ENCODE measurements around the gene IBSP. TPM values are rescaled to one million over a fixed set of nuclear protein-coding genes. Genes with fewer than 3 reads are reported as not detected.

Gene IBSP
- total RNA-seq, 2 experiments from 2014 or later = 0.09 TPM; not detected in 1

- POLR2A ChIA-PET = no interaction called here
These were observed 39.7 kb downstream of the IBSP start for GRCh38 chr4:87838890-87839591.

GRCh38 chr4:87839592-87839946 is 40.2 kb downstream of the IBSP start:
- no peak overlapping the region for H3K4me3 ChIP-seq (ENCODE audit: low read depth, low read length, poor library complexity, severe bottlenecking)
- no peak overlapping the region for H3K27ac ChIP-seq (ENCODE audit: low read depth, low read length, poor library complexity, severe bottlenecking)
- H2AFZ ChIP-seq (ENCODE audit: low read length) = no peak overlapping the region
- ChIA-PET POLR2A (no interaction called here), CTCF (ENCODE audit: unreplicated experiment) (no interaction called here)
- no peak for DNase-seq (ENCODE audit: low spot score)
- H3K4me1 ChIP-seq (ENCODE audit: insufficient read depth, low read length, poor library complexity, severe bottlenecking) = no peaks in the 10 kb centered on the region
- no peaks in the 10 kb centered on the region for H3K9me3 ChIP-seq (ENCODE audit: low read length)
- BruUV-seq (replicated peaks) = no TSS peak
- intact Hi-C loops (cut with micrococcal nuclease; ENCODE audit: unreplicated experiment) = loop anchor here (5.0 kb wide), 1 partner anchor 162 kb away; no protein-coding TSS in a partner anchor
- TF ChIP-seq CTCF (conservative IDR thresholded peaks at IDR 0.05; ENCODE audit: low read length) (peak; percentile 20; the same call in 1 of the 2 replicates), EZH2phosphoT487 (IDR thresholded peaks at IDR 0.05; ENCODE audit: borderline replicate concordance, low read depth, low read length) (no peak)
- H3K36me3 ChIP-seq (ENCODE audit: insufficient read depth, low read length) = no peaks in the 10 kb centered on the region
- H4K20me1 ChIP-seq (ENCODE audit: insufficient read depth, low read length) = no peaks in the 10 kb centered on the region
- no peak overlapping the region for H3K4me2 ChIP-seq (ENCODE audit: low read length)
- no peaks in the 10 kb centered on the region for H3K9me2 ChIP-seq (ENCODE audit: insufficient read depth, low read length)
- H3K79me2 ChIP-seq (ENCODE audit: insufficient read depth, low read depth, low read length) = no peaks in the 10 kb centered on the region

More at GRCh38 chr4:87838890-87839591, 39.7 kb downstream of the IBSP start:
- TF ChIP-seq CTCF (conservative IDR thresholded peaks at IDR 0.05; ENCODE audit: low read length) (peak; percentile 83), EZH2phosphoT487 (IDR thresholded peaks at IDR 0.05; ENCODE audit: borderline replicate concordance, low read depth, low read length) (no peak)
- Histone ChIP-seq H3K4me2 (ENCODE audit: low read length) (no peak overlapping the region), H3K4me1 (ENCODE audit: insufficient read depth, low read length, poor library complexity, severe bottlenecking) (no peaks in the 10 kb centered on the region), H3K79me2 (ENCODE audit: insufficient read depth, low read depth, low read length) (no peaks in the 10 kb centered on the region), H2AFZ (ENCODE audit: low read length) (no peak overlapping the region), H3K9me3 (ENCODE audit: low read length) (no peaks in the 10 kb centered on the region), H3K9me2 (ENCODE audit: insufficient read depth, low read length) (no peaks in the 10 kb centered on the region), H3K36me3 (ENCODE audit: insufficient read depth, low read length) (no peaks in the 10 kb centered on the region), H3K27ac (ENCODE audit: low read depth, low read length, poor library complexity, severe bottlenecking) (no peak overlapping the region), H4K20me1 (ENCODE audit: insufficient read depth, low read length) (no peaks in the 10 kb centered on the region), H3K4me3 (ENCODE audit: low read depth, low read length, poor library complexity, severe bottlenecking) (no peak overlapping the region)
- CTCF ChIA-PET (ENCODE audit: unreplicated experiment) = no interaction called here
- no TSS peak for BruUV-seq (replicated peaks)
- peak; percentile 24 for DNase-seq (ENCODE audit: low spot score)
- intact Hi-C loops (cut with micrococcal nuclease; ENCODE audit: unreplicated experiment) = loop anchor here (5.0 kb wide), 1 partner anchor 162 kb away; no protein-coding TSS in a partner anchor

DNA sequence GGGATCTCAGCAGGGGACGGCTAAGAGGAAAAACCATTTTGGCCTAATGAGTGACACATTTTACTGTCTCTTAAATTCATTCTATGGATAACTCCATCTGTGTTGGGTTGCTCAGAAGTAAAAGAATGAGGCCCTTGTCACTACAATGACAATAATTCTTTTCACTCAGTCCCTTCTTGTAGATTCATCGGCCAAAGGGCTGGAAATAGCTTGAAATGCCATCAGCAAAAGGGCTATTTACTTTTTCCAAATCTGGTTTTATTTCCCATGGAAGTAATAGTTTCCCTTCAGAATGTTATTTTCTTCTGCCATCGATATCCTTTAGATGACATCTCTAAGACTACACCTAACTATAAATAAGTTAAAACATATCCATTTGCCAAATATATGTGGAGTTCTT is 40.8 kb downstream of the IBSP start:
- intact Hi-C loops (cut with micrococcal nuclease; ENCODE audit: unreplicated experiment) = no loop called here
- Histone ChIP-seq H3K4me1 (ENCODE audit: insufficient read depth, low read length, poor library complexity, severe bottlenecking) (no peaks in the 10 kb centered on the region), H3K9me3 (ENCODE audit: low read length) (no peaks in the 10 kb centered on the region), H3K4me2 (ENCODE audit: low read length) (no peak overlapping the region), H3K79me2 (ENCODE audit: insufficient read depth, low read depth, low read length) (no peaks in the 10 kb centered on the region), H3K27ac (ENCODE audit: low read depth, low read length, poor library complexity, severe bottlenecking) (no peak overlapping the region), H3K36me3 (ENCODE audit: insufficient read depth, low read length) (no peaks in the 10 kb centered on the region), H2AFZ (ENCODE audit: low read length) (no peak overlapping the region), H3K4me3 (ENCODE audit: low read depth, low read length, poor library complexity, severe bottlenecking) (no peak overlapping the region), H3K9me2 (ENCODE audit: insufficient read depth, low read length) (no peaks in the 10 kb centered on the region), H4K20me1 (ENCODE audit: insufficient read depth, low read length) (no peaks in the 10 kb centered on the region)
- POLR2A ChIA-PET = no interaction called here
- no peak for DNase-seq (ENCODE audit: low spot score)
- BruUV-seq (replicated peaks) = no TSS peak
- no peak for TF ChIP-seq CTCF (conservative IDR thresholded peaks at IDR 0.05; ENCODE audit: low read length)
- TF ChIP-seq EZH2phosphoT487 (IDR thresholded peaks at IDR 0.05; ENCODE audit: borderline replicate concordance, low read depth, low read length) = no peak
- CTCF ChIA-PET (ENCODE audit: unreplicated experiment) = no interaction called here
